Measurements from ENCODE around the gene SNX8.
"Not testable (repeated sequence)": the region's sequence is repeated elsewhere in the genome, so short reads cannot be mapped to it uniquely, and the experiment has no call there.

The SNX8 gene

DNA sequence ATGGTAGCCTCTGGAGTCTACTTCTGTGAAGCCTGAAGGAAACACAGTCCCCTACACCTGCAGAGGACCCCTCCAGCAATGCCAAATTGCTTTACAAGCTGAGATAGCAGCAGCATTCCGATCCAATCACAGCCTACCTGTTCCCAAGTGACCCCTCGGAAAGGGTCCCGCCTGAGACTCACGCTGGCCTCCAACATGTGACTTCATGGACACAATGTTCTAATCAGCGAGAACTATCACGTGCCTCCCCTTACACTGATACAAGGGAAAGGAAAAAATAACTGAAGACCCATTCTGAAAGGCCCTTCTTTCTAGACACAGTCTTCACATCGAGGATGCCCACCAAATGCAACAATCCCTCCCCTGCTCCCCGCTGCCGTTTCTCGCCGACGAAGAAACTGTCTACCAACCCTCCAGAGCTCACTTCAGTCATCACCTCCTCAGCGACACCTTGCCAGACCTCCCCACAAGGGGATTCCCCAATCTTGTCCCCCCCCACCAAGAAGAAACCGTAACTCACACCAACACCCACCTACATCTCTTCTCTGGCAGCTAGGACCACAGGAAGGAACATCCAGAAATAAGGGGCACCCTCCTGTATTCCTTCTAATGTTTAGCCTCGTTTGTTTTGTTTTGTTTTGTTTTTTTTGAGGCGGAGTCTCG lies 1.8 kb downstream of the SNX8 start:
- Histone ChIP-seq H3K27ac (ENCODE audit: insufficient read depth, low read length, poor library complexity, severe bottlenecking) (no peak overlapping the region), H3K36me3 (ENCODE audit: control insufficient read depth, insufficient read depth, low read length) (no peaks in the 10 kb centered on the region), H3K9me3 (ENCODE audit: control insufficient read depth, low read length) (no peaks in the 10 kb centered on the region), H3K27me3 (replicated peaks; ENCODE audit: control insufficient read depth, insufficient read depth, low read length, poor library complexity, severe bottlenecking) (no peaks in the 10 kb centered on the region), H3K4me3 (ENCODE audit: insufficient read depth, low read depth, low read length, poor library complexity, severe bottlenecking) (no peak overlapping the region), H3K4me1 (ENCODE audit: control insufficient read depth, insufficient read depth, low read length, poor library complexity, severe bottlenecking) (peaks cover 4% of the 10 kb centered on the region)
- DNase-seq, result no peak

DNA sequence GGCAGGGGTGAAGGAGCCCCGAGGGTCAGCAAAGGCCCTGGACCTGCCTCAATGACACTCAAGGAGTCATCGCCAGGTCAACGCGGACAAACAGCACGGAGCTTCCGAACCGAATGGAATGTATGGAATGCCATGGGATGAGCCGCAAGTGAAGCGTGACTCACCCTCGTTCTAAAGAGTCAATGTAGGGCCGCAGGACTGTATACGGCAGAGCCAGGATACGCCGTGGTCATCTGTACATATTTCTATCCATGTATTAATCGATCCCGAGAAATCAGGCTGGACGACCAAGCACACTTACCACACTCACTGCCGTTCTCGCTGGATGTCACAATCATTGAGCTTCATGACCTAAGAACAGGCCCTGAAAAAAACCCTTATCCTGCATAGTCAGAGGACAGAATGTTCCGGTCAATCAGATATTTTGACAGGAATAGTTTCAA lies 4.3 kb downstream of the SNX8 start:
- no peak for DNase-seq
- H3K9me3 ChIP-seq (ENCODE audit: control insufficient read depth, low read length), result no peaks in the 10 kb centered on the region
- H3K27ac ChIP-seq (ENCODE audit: insufficient read depth, low read length, poor library complexity, severe bottlenecking), result no peak overlapping the region
- H3K36me3 ChIP-seq (ENCODE audit: control insufficient read depth, insufficient read depth, low read length), result no peaks in the 10 kb centered on the region
- peaks cover 4% of the 10 kb centered on the region for H3K4me1 ChIP-seq (ENCODE audit: control insufficient read depth, insufficient read depth, low read length, poor library complexity, severe bottlenecking)
- H3K4me3 ChIP-seq (ENCODE audit: insufficient read depth, low read depth, low read length, poor library complexity, severe bottlenecking), result no peak overlapping the region
- H3K27me3 ChIP-seq (replicated peaks; ENCODE audit: control insufficient read depth, insufficient read depth, low read length, poor library complexity, severe bottlenecking), result no peaks in the 10 kb centered on the region

DNA sequence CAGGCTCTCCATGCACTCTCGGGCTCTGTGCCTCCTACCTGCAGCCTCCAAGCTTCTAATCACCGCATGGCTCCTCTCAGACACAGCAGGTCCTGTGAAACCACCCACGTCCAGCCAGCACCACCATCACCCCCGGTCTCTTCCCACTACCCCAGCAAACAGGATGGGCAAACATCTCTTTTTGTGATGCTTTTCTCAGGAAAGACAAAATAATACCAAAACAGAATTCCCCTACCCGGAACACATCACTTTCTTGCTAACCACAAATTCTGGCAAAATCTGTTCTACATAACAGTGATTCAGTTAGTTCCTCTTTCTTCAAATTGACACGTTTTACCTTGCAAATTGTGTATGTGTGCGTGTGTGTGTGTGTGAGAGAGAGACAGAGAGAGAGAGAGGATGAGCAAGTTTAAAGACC lies 6.5 kb downstream of the SNX8 start:
- no peaks in the 10 kb centered on the region for H3K36me3 ChIP-seq (ENCODE audit: control insufficient read depth, insufficient read depth, low read length)
- H3K27me3 ChIP-seq (replicated peaks; ENCODE audit: control insufficient read depth, insufficient read depth, low read length, poor library complexity, severe bottlenecking), result no peaks in the 10 kb centered on the region
- H3K27ac ChIP-seq (ENCODE audit: insufficient read depth, low read length, poor library complexity, severe bottlenecking), result no peak overlapping the region
- no peak for DNase-seq
- H3K4me3 ChIP-seq (ENCODE audit: insufficient read depth, low read depth, low read length, poor library complexity, severe bottlenecking), result no peak overlapping the region
- no peaks in the 10 kb centered on the region for H3K9me3 ChIP-seq (ENCODE audit: control insufficient read depth, low read length)
- H3K4me1 ChIP-seq (ENCODE audit: control insufficient read depth, insufficient read depth, low read length, poor library complexity, severe bottlenecking), result no peaks in the 10 kb centered on the region

DNA sequence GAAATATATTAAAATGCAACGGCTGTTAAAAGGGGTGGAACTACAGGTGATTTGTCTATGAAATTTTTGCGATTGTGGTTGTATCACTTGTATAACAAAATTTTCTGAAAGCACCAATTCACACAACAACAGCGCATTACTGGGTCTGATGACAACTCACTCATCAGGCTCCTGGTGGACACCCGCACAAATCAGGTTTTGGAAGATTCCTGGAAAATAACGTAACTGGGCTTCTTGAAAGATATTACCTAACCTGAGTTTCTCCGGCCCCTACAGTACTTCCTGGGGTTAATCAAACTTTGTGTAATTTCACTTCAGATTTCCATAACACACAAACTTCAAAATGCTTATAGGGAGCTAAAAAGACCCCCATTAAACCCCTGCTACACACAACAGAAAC lies 7.6 kb downstream of the SNX8 start:
- Histone ChIP-seq H3K9me3 (ENCODE audit: control insufficient read depth, low read length) (no peaks in the 10 kb centered on the region), H3K4me3 (ENCODE audit: insufficient read depth, low read depth, low read length, poor library complexity, severe bottlenecking) (no peak overlapping the region), H3K36me3 (ENCODE audit: control insufficient read depth, insufficient read depth, low read length) (no peaks in the 10 kb centered on the region), H3K4me1 (ENCODE audit: control insufficient read depth, insufficient read depth, low read length, poor library complexity, severe bottlenecking) (no peaks in the 10 kb centered on the region), H3K27ac (ENCODE audit: insufficient read depth, low read length, poor library complexity, severe bottlenecking) (no peak overlapping the region), H3K27me3 (replicated peaks; ENCODE audit: control insufficient read depth, insufficient read depth, low read length, poor library complexity, severe bottlenecking) (no peaks in the 10 kb centered on the region)
- DNase-seq, result no peak

DNA sequence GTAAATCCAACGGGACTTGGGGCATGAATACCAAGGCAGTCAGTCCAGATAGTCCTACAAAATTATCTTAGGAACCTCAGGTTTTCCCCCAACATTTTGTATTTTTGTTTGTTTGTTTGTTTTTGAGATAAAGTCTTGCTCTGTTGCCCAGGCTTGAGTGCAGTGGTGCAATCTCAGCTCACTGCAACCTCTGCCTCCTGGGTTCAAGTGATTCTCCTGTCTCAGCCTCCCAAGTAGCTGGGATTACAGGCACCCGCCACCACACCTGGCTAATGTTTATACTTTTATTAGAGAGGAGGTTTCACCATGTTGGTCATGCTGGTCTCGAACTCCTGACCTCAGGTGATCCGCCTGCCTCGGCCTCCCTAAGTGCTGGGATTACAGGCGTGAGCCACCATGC lies 9.0 kb downstream of the SNX8 start:
- not testable (repeated sequence) for DNase-seq; H3K9me3 ChIP-seq (ENCODE audit: control insufficient read depth, low read length); H3K27ac ChIP-seq (ENCODE audit: insufficient read depth, low read length, poor library complexity, severe bottlenecking); H3K4me3 ChIP-seq (ENCODE audit: insufficient read depth, low read depth, low read length, poor library complexity, severe bottlenecking); H3K27me3 ChIP-seq (replicated peaks; ENCODE audit: control insufficient read depth, insufficient read depth, low read length, poor library complexity, severe bottlenecking); H3K36me3 ChIP-seq (ENCODE audit: control insufficient read depth, insufficient read depth, low read length); H3K4me1 ChIP-seq (ENCODE audit: control insufficient read depth, insufficient read depth, low read length, poor library complexity, severe bottlenecking)

DNA sequence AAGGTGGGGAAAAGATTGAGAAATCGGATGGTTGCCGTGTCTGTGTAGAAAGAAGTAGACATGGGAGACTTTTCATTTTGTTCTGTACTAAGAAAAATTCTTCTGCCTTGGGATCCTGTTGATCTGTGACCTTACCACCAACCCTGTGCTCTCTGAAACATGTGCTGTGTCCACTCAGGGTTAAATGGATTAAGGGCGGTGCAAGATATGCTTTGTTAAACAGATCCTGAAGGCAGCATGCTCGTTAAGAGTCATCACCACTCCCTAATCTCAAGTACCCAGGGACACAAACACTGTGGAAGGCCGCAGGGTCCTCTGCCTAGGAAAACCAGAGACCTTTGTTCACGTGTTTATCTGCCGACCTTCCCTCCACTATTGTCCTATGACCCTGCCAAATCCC lies 10.7 kb downstream of the SNX8 start:
- H3K27ac ChIP-seq (ENCODE audit: insufficient read depth, low read length, poor library complexity, severe bottlenecking); H3K9me3 ChIP-seq (ENCODE audit: control insufficient read depth, low read length); H3K4me1 ChIP-seq (ENCODE audit: control insufficient read depth, insufficient read depth, low read length, poor library complexity, severe bottlenecking); H3K27me3 ChIP-seq (replicated peaks; ENCODE audit: control insufficient read depth, insufficient read depth, low read length, poor library complexity, severe bottlenecking); H3K4me3 ChIP-seq (ENCODE audit: insufficient read depth, low read depth, low read length, poor library complexity, severe bottlenecking); DNase-seq; H3K36me3 ChIP-seq (ENCODE audit: control insufficient read depth, insufficient read depth, low read length): not testable (repeated sequence)

DNA sequence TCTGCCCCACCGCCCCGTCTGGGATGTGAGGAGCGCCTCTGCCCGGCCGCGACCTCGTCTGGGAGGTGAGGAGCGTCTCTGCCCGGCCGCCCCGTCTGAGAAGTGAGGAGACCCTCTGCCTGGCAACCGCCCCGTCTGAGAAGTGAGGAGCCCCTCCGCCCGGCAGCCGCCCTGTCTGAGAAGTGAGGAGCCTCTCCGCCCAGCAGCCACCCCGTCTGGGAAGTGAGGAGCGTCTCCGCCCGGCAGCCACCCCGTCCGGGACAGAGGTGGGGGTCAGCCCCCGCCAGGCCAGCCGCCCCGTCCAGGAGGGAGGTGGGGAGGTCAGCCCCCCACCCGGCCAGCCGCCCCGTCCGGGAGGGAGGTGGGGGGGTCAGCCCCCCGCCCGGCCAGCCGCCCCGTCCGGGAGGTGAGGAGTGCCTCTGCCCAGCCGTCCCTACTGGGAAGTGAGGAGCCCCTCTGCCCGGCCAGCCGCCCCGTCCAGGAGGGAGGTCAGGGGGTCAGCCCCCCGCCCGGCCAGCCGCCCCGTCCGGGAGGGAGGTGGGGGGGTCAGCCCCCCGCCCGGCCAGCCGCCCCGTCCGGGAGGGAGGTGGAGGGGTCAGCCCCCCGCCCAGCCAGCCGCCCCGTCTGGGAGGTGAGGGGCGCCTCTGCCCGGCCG lies 11.4 kb downstream of the SNX8 start:
- H3K27ac ChIP-seq (ENCODE audit: insufficient read depth, low read length, poor library complexity, severe bottlenecking); H3K27me3 ChIP-seq (replicated peaks; ENCODE audit: control insufficient read depth, insufficient read depth, low read length, poor library complexity, severe bottlenecking); H3K36me3 ChIP-seq (ENCODE audit: control insufficient read depth, insufficient read depth, low read length); H3K4me3 ChIP-seq (ENCODE audit: insufficient read depth, low read depth, low read length, poor library complexity, severe bottlenecking); DNase-seq; H3K4me1 ChIP-seq (ENCODE audit: control insufficient read depth, insufficient read depth, low read length, poor library complexity, severe bottlenecking); H3K9me3 ChIP-seq (ENCODE audit: control insufficient read depth, low read length): not testable (repeated sequence)

DNA sequence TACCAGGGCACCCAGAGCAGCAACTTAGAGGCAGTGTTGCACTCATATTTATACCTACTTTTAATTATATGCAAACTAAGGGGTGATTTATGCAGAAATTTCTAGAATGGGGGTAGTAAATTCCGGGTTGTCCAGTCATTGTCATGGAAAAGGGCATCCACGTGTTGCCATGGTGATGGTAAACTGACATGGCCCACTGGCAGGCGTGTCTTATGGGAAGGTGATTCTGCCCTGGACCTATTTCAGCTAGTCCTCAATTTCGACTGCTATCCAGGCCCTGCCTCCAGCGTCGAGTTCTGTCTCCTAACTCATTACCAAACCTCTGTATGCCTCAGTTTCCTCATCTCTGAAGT lies 12.8 kb downstream of the SNX8 start:
- Histone ChIP-seq H3K9me3 (ENCODE audit: control insufficient read depth, low read length) (no peaks in the 10 kb centered on the region), H3K27me3 (replicated peaks; ENCODE audit: control insufficient read depth, insufficient read depth, low read length, poor library complexity, severe bottlenecking) (no peaks in the 10 kb centered on the region), H3K27ac (ENCODE audit: insufficient read depth, low read length, poor library complexity, severe bottlenecking) (no peak overlapping the region), H3K4me1 (ENCODE audit: control insufficient read depth, insufficient read depth, low read length, poor library complexity, severe bottlenecking) (no peaks in the 10 kb centered on the region), H3K36me3 (ENCODE audit: control insufficient read depth, insufficient read depth, low read length) (no peaks in the 10 kb centered on the region), H3K4me3 (ENCODE audit: insufficient read depth, low read depth, low read length, poor library complexity, severe bottlenecking) (no peak overlapping the region)
- DNase-seq, result no peak

DNA sequence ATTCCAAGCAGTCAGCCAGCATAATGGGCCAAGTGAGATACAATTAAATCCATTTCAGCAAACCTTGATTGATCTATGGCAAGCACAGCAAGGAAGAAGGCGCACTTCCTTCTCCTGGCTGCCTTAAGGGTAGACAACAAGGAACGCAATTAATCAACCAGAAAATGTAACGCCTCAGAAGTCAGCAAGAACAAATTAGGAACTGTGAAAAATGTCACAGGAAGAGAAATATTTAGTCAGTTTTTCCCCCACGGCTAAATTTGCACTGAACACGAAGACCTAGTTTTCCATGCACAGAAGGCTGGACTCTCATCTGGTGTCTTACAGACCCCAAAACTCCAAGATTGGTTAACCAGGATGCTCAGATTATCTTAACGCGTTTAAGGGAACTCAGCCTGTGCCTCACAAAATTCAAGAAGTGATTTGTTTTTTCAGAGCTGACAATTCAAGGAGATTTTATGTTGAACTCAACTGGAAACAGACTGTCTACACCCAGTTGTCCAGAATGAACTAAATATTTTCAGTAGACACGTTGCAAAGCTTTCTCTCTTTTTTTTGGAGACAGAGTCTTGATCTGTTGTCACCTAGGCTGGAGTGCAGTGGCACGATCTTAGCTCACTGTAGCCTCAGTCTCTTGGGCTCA lies 14.2 kb downstream of the SNX8 start:
- Histone ChIP-seq H3K36me3 (ENCODE audit: control insufficient read depth, insufficient read depth, low read length) (no peaks in the 10 kb centered on the region), H3K4me1 (ENCODE audit: control insufficient read depth, insufficient read depth, low read length, poor library complexity, severe bottlenecking) (no peaks in the 10 kb centered on the region), H3K4me3 (ENCODE audit: insufficient read depth, low read depth, low read length, poor library complexity, severe bottlenecking) (no peak overlapping the region), H3K27ac (ENCODE audit: insufficient read depth, low read length, poor library complexity, severe bottlenecking) (no peak overlapping the region), H3K27me3 (replicated peaks; ENCODE audit: control insufficient read depth, insufficient read depth, low read length, poor library complexity, severe bottlenecking) (no peaks in the 10 kb centered on the region), H3K9me3 (ENCODE audit: control insufficient read depth, low read length) (no peaks in the 10 kb centered on the region)
- no peak for DNase-seq

DNA sequence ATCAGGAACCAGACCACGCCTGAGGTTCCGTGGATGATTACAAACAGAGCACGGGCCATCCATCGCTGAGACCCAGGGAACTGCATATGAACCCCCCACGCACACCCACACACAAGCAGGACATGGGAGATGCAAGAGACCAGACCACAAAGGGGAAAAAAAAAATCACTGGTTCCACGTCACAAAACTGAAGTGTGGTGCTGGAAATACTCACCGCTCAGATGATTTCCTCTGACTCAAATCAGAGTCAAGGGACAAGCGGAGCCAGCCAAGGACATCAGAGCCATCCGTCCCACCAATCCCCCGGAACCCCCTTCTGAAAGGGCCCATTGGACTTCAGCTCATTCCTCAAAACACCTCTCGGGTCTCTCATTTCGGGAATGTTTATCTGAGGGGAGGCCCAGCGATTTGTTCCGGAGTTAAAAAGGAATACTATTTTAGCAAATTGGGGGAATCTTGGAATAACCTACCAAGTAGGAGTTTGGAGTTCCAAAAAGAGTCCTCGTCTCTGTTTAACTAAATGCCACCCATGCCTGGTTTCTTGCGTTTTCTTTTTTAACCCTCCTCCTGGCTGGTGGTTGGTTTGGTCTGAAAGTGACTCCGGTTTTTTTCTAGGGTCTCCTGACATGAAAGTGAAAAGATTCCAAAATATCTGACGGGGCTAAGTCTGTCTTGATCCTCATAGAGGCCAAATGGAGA lies 15.0 kb downstream of the SNX8 start:
- no peaks in the 10 kb centered on the region for H3K27me3 ChIP-seq (replicated peaks; ENCODE audit: control insufficient read depth, insufficient read depth, low read length, poor library complexity, severe bottlenecking)
- no peaks in the 10 kb centered on the region for H3K4me1 ChIP-seq (ENCODE audit: control insufficient read depth, insufficient read depth, low read length, poor library complexity, severe bottlenecking)
- no peak for DNase-seq
- no peaks in the 10 kb centered on the region for H3K9me3 ChIP-seq (ENCODE audit: control insufficient read depth, low read length)
- no peaks in the 10 kb centered on the region for H3K36me3 ChIP-seq (ENCODE audit: control insufficient read depth, insufficient read depth, low read length)
- H3K27ac ChIP-seq (ENCODE audit: insufficient read depth, low read length, poor library complexity, severe bottlenecking), result no peak overlapping the region
- no peak overlapping the region for H3K4me3 ChIP-seq (ENCODE audit: insufficient read depth, low read depth, low read length, poor library complexity, severe bottlenecking)

All from effector memory CD4-positive, alpha-beta T cell (primary cell).